ENCODE data around the gene RAD51B. TPM values are rescaled to one million over a fixed set of nuclear protein-coding genes. Genes with fewer than 3 reads are reported as not detected.

The RAD51B gene
- polyA plus RNA-seq, 3 donors: 3.6 to 11.6 (median 9.4) TPM

GRCh38 chr14:67942080-67942710 lies 122.6 kb downstream of the RAD51B start:
- no peaks in the 10 kb centered on the region for H3K79me2 ChIP-seq (ENCODE audit: insufficient read depth, low read length)
- H3K4me3 Mint-ChIP-seq: no peak overlapping the region
- H4K20me1 ChIP-seq (ENCODE audit: insufficient read depth, low read length): no peaks in the 10 kb centered on the region
- no peaks in the 10 kb centered on the region for H3K9me3 ChIP-seq (replicated peaks in 1 of 2; ENCODE audit: control insufficient read depth in 1 of 2, insufficient read depth in 1 of 2, low read length in 2 of 2)
- H2AFZ ChIP-seq (ENCODE audit: insufficient read depth, low read depth, low read length, poor library complexity, severe bottlenecking): no peak overlapping the region
- peaks cover 6 to 8% of the 10 kb centered on the region in 2 donors for H3K4me1 ChIP-seq (ENCODE audit: control insufficient read depth in 1 of 2, insufficient read depth in 2 of 2, low read length in 2 of 2)
- H3K36me3 ChIP-seq (replicated peaks in 1 of 2; ENCODE audit: control insufficient read depth in 1 of 2, insufficient read depth in 2 of 2, low read length in 2 of 2): no peaks in the 10 kb centered on the region
- no peaks in the 10 kb centered on the region for H3K36me3 Mint-ChIP-seq
- H3K9me3 Mint-ChIP-seq: no peaks in the 10 kb centered on the region
- no peak for DNase-seq
- H3K4me1 Mint-ChIP-seq: peaks cover 21% of the 10 kb centered on the region
- TF ChIP-seq CTCF (IDR thresholded peaks at IDR 0.05): no peak
- peaks cover 0 to 1% (median 0%) of the 10 kb centered on the region in 3 donors for H3K27me3 Mint-ChIP-seq (ENCODE audit: low read depth in 3 of 3)
- WGBS (ENCODE audit: insufficient coverage): no CpG with 5 or more reads among the region's 4 CpGs
- intact Hi-C loops (cut with micrococcal nuclease): loop anchor here in 1 of 2 donors (5.0 kb wide), 1 partner anchor 875 kb away; no protein-coding TSS in a partner anchor
- H3K4me3 ChIP-seq (replicated peaks in 1 of 3; ENCODE audit: low read depth in 2 of 3, low read length in 3 of 3): no peak overlapping the region
- H3K4me2 ChIP-seq (replicated peaks; ENCODE audit: extremely low read depth, low read length, poor library complexity, severe bottlenecking): no peak overlapping the region
- H3K27me3 ChIP-seq (ENCODE audit: control insufficient read depth in 2 of 2, insufficient read depth in 2 of 2, low read length in 2 of 2): no peaks in the 10 kb centered on the region
- no peak overlapping the region for H3K27ac Mint-ChIP-seq
- no peak overlapping the region for H3K27ac ChIP-seq (ENCODE audit: low read depth in 1 of 2, low read length in 2 of 2)
- H3K9ac ChIP-seq (ENCODE audit: insufficient read depth, low read length, poor library complexity, severe bottlenecking): no peak overlapping the region

- Histone ChIP-seq H3K4me3 (replicated peaks in 1 of 3; ENCODE audit: low read depth in 2 of 3, low read length in 3 of 3) (no peak overlapping the region), H3K4me1 (ENCODE audit: control insufficient read depth in 1 of 2, insufficient read depth in 2 of 2, low read length in 2 of 2) (peaks cover 6 to 8% of the 10 kb centered on the region in 2 donors), H4K20me1 (ENCODE audit: insufficient read depth, low read length) (no peaks in the 10 kb centered on the region), H3K4me2 (replicated peaks; ENCODE audit: extremely low read depth, low read length, poor library complexity, severe bottlenecking) (no peak overlapping the region), H2AFZ (ENCODE audit: insufficient read depth, low read depth, low read length, poor library complexity, severe bottlenecking) (no peak overlapping the region), H3K36me3 (replicated peaks in 1 of 2; ENCODE audit: control insufficient read depth in 1 of 2, insufficient read depth in 2 of 2, low read length in 2 of 2) (no peaks in the 10 kb centered on the region), H3K9me3 (replicated peaks in 1 of 2; ENCODE audit: control insufficient read depth in 1 of 2, insufficient read depth in 1 of 2, low read length in 2 of 2) (no peaks in the 10 kb centered on the region), H3K27ac (ENCODE audit: low read depth in 1 of 2, low read length in 2 of 2) (no peak overlapping the region), H3K27me3 (ENCODE audit: control insufficient read depth in 2 of 2, insufficient read depth in 2 of 2, low read length in 2 of 2) (no peaks in the 10 kb centered on the region), H3K79me2 (ENCODE audit: insufficient read depth, low read length) (no peaks in the 10 kb centered on the region), H3K9ac (ENCODE audit: insufficient read depth, low read length, poor library complexity, severe bottlenecking) (no peak overlapping the region)
- intact Hi-C loops (cut with micrococcal nuclease): loop anchor here (2.0 to 5.0 kb wide), 2 partner anchors 873 kb away; no protein-coding TSS in a partner anchor
- H3K36me3 Mint-ChIP-seq: no peaks in the 10 kb centered on the region
- peak; percentile 60 to 76 (median 71) for DNase-seq
- peaks cover 0 to 1% (median 0%) of the 10 kb centered on the region in 3 donors for H3K27me3 Mint-ChIP-seq (ENCODE audit: low read depth in 3 of 3)
- H3K4me3 Mint-ChIP-seq: no peak overlapping the region
- TF ChIP-seq CTCF (IDR thresholded peaks at IDR 0.05): peak; percentile 83
- WGBS (ENCODE audit: insufficient coverage): no CpG with 5 or more reads among the region's 3 CpGs
- H3K27ac Mint-ChIP-seq: no peak overlapping the region
- H3K4me1 Mint-ChIP-seq: peaks cover 21% of the 10 kb centered on the region
- no peaks in the 10 kb centered on the region for H3K9me3 Mint-ChIP-seq
Measured at GRCh38 chr14:67943947-67944346, 124.4 kb downstream of the RAD51B start.
